HUES48 (cell line): ENCODE results near the gene SLC7A1.

ENCODE experiments used
- H3K27ac ChIP-seq: one replicate; pipeline ENCODE4 v1.7.0; 2013; ENCODE audit warnings: low read depth, low read length, inconsistent platforms
- H3K27me3 ChIP-seq: 2 replicates; pipeline ENCODE4 v1.6.1; 2013; ENCODE audit warnings: mild to moderate bottlenecking, low read length; ENCODE audit not compliant: control insufficient read depth, insufficient read depth
- H3K36me3 ChIP-seq: 2 replicates; pipeline ENCODE4 v1.6.1; 2013; ENCODE audit warnings: low read length; ENCODE audit not compliant: control insufficient read depth, insufficient read depth
- H3K4me1 ChIP-seq: 2 replicates; pipeline ENCODE4 v1.6.1; 2013; ENCODE audit warnings: mild to moderate bottlenecking, low read length; ENCODE audit not compliant: control insufficient read depth, insufficient read depth
- H3K4me3 ChIP-seq: 2 replicates; pipeline ENCODE4 v1.5.1; 2013; ENCODE audit warnings: mild to moderate bottlenecking, low read depth, low read length
- H3K9ac ChIP-seq: 2 replicates; pipeline ENCODE4 v1.6.1; 2013; ENCODE audit warnings: mild to moderate bottlenecking, low read depth, low read length, moderate library complexity
- H3K9me3 ChIP-seq: 2 replicates; pipeline ENCODE4 v1.6.1; 2013; ENCODE audit warnings: low read length; ENCODE audit not compliant: control insufficient read depth, insufficient read depth

SLC7A1 gene

GRCh38 chr13:29479716-29480492 lies 115.6 kb downstream of the SLC7A1 start:
- no peak overlapping the region for H3K4me3 ChIP-seq
- no peak overlapping the region for H3K9ac ChIP-seq

GRCh38 chr13:29476046-29476445 lies 119.4 kb downstream of the SLC7A1 start:
- no peaks in the 10 kb centered on the region for H3K27me3 ChIP-seq
- H3K4me1 ChIP-seq = no peaks in the 10 kb centered on the region
- no peak overlapping the region for H3K27ac ChIP-seq
- H3K9me3 ChIP-seq = no peaks in the 10 kb centered on the region
- H3K4me3 ChIP-seq = no peak overlapping the region
- H3K9ac ChIP-seq = no peak overlapping the region
- H3K36me3 ChIP-seq = no peaks in the 10 kb centered on the region

More at GRCh38 chr13:29479716-29480492, 115.6 kb downstream of the SLC7A1 start:
- Histone ChIP-seq H3K36me3 (no peaks in the 10 kb centered on the region), H3K27ac (no peak overlapping the region), H3K4me1 (peaks cover 12% of the 10 kb centered on the region), H3K9me3 (no peaks in the 10 kb centered on the region), H3K27me3 (no peaks in the 10 kb centered on the region)

GRCh38 chr13:29474991-29475390 lies 120.5 kb downstream of the SLC7A1 start:
- Histone ChIP-seq H3K4me1 (no peaks in the 10 kb centered on the region), H3K9me3 (no peaks in the 10 kb centered on the region), H3K27me3 (no peaks in the 10 kb centered on the region)

DNA sequence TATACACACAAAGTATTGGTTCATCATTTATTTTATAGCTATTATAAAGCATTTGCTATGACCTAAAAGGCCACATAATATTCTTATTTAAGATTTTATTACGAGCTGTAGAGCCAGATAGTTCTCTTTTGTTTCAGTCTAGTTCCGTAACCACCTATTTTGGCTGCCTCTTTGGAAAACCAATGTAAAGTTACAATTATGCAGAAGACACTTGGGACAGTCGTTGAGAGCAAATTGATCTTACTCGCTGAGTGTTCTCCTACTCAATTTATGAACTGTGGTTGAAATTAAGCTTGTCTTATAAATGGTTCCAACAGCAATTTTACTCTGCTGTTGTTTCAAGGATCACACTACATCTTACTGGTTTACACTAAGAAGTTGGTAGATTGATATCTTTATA lies 122.3 kb downstream of the SLC7A1 start:
- H3K27ac ChIP-seq = no peak overlapping the region
- H3K36me3 ChIP-seq = no peaks in the 10 kb centered on the region
- no peaks in the 10 kb centered on the region for H3K27me3 ChIP-seq
- no peaks in the 10 kb centered on the region for H3K4me1 ChIP-seq
- H3K4me3 ChIP-seq = no peak overlapping the region
- no peak overlapping the region for H3K9ac ChIP-seq
- H3K9me3 ChIP-seq = no peaks in the 10 kb centered on the region

More at GRCh38 chr13:29474991-29475390, 120.5 kb downstream of the SLC7A1 start:
- Histone ChIP-seq H3K9ac (no peak overlapping the region), H3K36me3 (no peaks in the 10 kb centered on the region), H3K4me3 (no peak overlapping the region), H3K27ac (no peak overlapping the region)

- Histone ChIP-seq H3K36me3 (no peaks in the 10 kb centered on the region), H3K27me3 (no peaks in the 10 kb centered on the region), H3K9me3 (no peaks in the 10 kb centered on the region), H3K4me3 (no peak overlapping the region), H3K9ac (no peak overlapping the region), H3K4me1 (no peaks in the 10 kb centered on the region), H3K27ac (no peak overlapping the region)
These were observed 123.0 kb downstream of the SLC7A1 start for GRCh38 chr13:29472332-29472961.

DNA sequence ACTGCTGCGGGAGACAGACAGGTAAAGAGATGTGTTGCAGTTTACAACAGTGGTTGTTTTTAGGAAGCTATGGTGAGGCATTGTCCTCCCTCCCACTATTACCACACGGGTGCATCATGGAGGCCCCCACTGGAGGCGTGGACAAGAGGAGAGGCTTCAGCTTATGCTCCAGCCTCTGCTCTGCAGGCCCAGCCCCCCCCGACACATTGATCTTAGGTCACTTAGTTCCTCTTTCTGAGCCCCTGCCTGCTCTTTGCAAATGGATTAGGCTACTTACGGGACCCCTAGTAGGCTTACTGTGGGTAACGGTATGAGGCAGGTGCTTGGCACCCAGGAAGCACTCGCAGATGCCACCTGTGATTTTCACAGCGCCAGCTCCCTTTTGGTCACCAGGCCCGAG lies 123.9 kb downstream of the SLC7A1 start:
- Histone ChIP-seq H3K27ac (no peak overlapping the region), H3K9ac (no peak overlapping the region), H3K27me3 (no peaks in the 10 kb centered on the region), H3K4me3 (no peak overlapping the region), H3K9me3 (no peaks in the 10 kb centered on the region), H3K36me3 (no peaks in the 10 kb centered on the region), H3K4me1 (no peaks in the 10 kb centered on the region)

GRCh38 chr13:29465741-29466293 lies 129.7 kb downstream of the SLC7A1 start:
- no peaks in the 10 kb centered on the region for H3K4me1 ChIP-seq
- no peak overlapping the region for H3K27ac ChIP-seq
- no peaks in the 10 kb centered on the region for H3K36me3 ChIP-seq
- H3K9ac ChIP-seq = no peak overlapping the region
- no peaks in the 10 kb centered on the region for H3K27me3 ChIP-seq
- no peak overlapping the region for H3K4me3 ChIP-seq
- no peaks in the 10 kb centered on the region for H3K9me3 ChIP-seq

DNA sequence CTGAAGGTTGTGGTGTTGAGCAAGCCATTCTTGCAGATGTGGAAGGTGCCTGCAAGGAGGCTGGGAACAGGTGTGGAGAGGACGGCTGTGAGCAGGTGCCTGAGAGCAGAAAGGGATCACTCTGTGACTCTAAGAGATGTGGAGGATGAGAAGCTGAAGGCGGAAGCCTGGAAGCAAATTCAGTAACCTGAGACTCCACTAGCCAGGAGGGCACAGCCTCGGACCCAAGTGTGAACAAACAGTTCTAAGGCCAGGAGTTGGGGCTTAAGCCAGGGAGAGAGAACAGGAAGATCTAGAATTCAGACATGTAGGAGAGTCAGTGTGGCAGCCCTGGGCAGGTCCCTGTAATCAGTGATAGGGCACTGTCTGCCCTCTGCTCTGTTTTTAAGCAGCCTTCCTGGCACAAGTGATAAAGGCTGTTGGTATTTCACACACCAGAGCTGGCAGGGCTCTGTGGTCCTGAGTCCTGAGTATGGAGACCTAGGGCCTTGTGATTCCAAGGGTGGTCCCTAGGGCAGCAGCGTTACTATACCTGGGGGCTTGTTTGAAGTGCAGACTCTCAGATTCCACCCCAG lies 131.3 kb downstream of the SLC7A1 start:
- Histone ChIP-seq H3K9me3 (no peaks in the 10 kb centered on the region), H3K9ac (no peak overlapping the region), H3K4me3 (no peak overlapping the region), H3K4me1 (no peaks in the 10 kb centered on the region), H3K27ac (no peak overlapping the region), H3K36me3 (no peaks in the 10 kb centered on the region), H3K27me3 (no peaks in the 10 kb centered on the region)

DNA sequence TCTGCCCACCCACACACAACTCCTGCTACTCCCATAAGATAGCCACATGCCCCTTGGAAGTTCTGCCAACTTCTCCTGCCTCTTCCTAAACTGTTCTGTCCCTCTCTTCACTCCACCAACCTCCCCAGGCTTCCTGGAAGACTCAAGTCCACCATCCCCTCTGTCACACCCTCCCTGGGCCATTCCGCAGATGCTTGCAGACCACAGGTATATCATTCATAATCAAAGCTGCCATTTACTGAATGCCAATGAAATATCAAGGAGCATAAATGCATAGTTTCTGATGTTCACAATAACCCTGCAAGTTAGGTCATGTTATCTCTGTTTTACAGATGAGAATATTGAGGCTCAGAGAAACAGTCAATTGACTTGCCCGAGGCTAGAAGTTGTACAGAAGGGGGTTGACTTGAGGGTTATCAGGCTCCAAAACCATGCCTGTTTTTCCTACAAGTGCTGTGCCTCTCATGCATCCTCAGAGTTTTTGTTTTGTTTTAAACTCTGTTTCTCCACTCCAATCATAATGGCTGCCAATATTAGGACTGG lies 135.6 kb downstream of the SLC7A1 start:
- Histone ChIP-seq H3K4me3 (no peak overlapping the region), H3K27ac (no peak overlapping the region), H3K9me3 (no peaks in the 10 kb centered on the region), H3K9ac (no peak overlapping the region), H3K36me3 (no peaks in the 10 kb centered on the region), H3K4me1 (0 out of 2 replicates have a peak, but pooled peaks cover under 1% of the 10 kb centered on the region), H3K27me3 (no peaks in the 10 kb centered on the region)
